Stomach (tissue), 9 donors: ENCODE measurements around the gene ADNP. TPM values are rescaled to one million over a fixed set of nuclear protein-coding genes. Genes with fewer than 3 reads are reported as not detected.

Experiments
- DNase-seq, 2 donors: peaks; one replicate each; pipeline versions ENCODE4 v3.0.0 to v3.0.0-alpha.2; 2013 to 2019
- H3K27ac ChIP-seq, 5 donors: fragments of 200-600 bp in 4 of 5; sonication (generic) in 4 of 5; one replicate each; pipeline ENCODE4 v1.5.1; 2013 to 2019; ENCODE audit warnings: mild to moderate bottlenecking in 1 of 5, moderate library complexity in 1 of 5
- H3K27me3 ChIP-seq, 3 donors: fragments of 200-600 bp; sonication (generic); one replicate each; pipeline ENCODE4 v1.5.1; 2017 to 2019; ENCODE audit warnings: mixed run types in 1 of 3
- H3K36me3 ChIP-seq, 4 donors: fragments of 200-600 bp; sonication (generic); 1 replicate in 3 of 4; 2 replicates in 1 of 4; pipeline ENCODE4 v1.5.1; 2016 to 2019
- H3K4me1 ChIP-seq, 4 donors: fragments of 200-600 bp; sonication (generic); one replicate each; pipeline ENCODE4 v1.5.1; 2016 to 2019
- H3K4me3 ChIP-seq, 4 donors: fragments of 200-600 bp; sonication (generic) in 3 of 4; one replicate each; pipeline ENCODE4 v1.5.1; 2016 to 2019; ENCODE audit warnings: mild to moderate bottlenecking in 1 of 4
- H3K9me3 ChIP-seq, 4 donors: fragments of 200-600 bp; sonication (generic); one replicate each; pipeline ENCODE4 v1.5.1; 2016 to 2019
- EP300 ChIP-seq: sonication (generic); formaldehyde crosslinking; IDR thresholded peaks from one replicate; pipeline ENCODE4 v1.6.1; 2017; ENCODE audit warnings: antibody characterized with exemption
- POLR2A ChIP-seq, 4 donors: fragments of 450-650 bp; IDR thresholded peaks; one replicate each; pipeline ENCODE4 v1.6.1; 2016; ENCODE audit warnings: antibody characterized with exemption in 4 of 4, control low read depth in 2 of 4, mild to moderate bottlenecking in 1 of 4, moderate library complexity in 1 of 4
- POLR2AphosphoS5 ChIP-seq, 3 donors: sonication (generic); formaldehyde crosslinking; IDR thresholded peaks; one replicate each; pipeline ENCODE4 v1.6.1; 2016; ENCODE audit warnings: antibody characterized with exemption in 3 of 3
- WGBS, 5 donors: extraction: QIAGEN DNeasy Blood & Tissue Kit in 3 of 5; methylation state at CpG; one replicate each; pipeline versions ENCODE4 v1.1.5 to v1.1.7; 2013 to 2018; 5-methylcytosine and 5-hydroxymethylcytosine counted together
- intact Hi-C: fragments of 100-400 bp; cut with DNase I; formaldehyde crosslinking; loops from one replicate; pipeline ENCODE4 v1.15.1; 2023; ENCODE audit warnings: low total_unique reads
- polyA plus RNA-seq, 3 donors: library from polyadenylated mRNA; stranded (reverse); fragments of 200-250 nt; gene quantifications; one replicate each; pipeline ENCODE4 v1.2.3, GENCODE V29; 2013
- total RNA-seq, 5 donors: library from RNA; depleted of rRNA; stranded (reverse); fragments of >200 nt; gene quantifications; one replicate each; pipeline versions ENCODE4 v1.1.0 to v1.2.3, GENCODE V29; 2014 to 2016
- TF ChIP-seq, protein P1 (sequence below), 7 experiments: fragments of 450-650 bp in 4 of 7; fragments of 200-600 bp in 3 of 7; sonication (generic) in 3 of 7; IDR thresholded peaks; one replicate each; pipeline ENCODE4 v1.5.1; 2016 to 2019; ENCODE audit warnings: antibody characterized with exemption in 7 of 7, control low read depth in 2 of 7, mild to moderate bottlenecking in 1 of 7
- donor health status: healthy with polysubstance abuse.
- donor health status: Bipolar disorder and iron deficiency.
- donor health status: healthy.

The ADNP gene
- total and polyA plus RNA-seq, 8 donors, result 19.9 to 67.4 (median 48.5) TPM

DNA sequence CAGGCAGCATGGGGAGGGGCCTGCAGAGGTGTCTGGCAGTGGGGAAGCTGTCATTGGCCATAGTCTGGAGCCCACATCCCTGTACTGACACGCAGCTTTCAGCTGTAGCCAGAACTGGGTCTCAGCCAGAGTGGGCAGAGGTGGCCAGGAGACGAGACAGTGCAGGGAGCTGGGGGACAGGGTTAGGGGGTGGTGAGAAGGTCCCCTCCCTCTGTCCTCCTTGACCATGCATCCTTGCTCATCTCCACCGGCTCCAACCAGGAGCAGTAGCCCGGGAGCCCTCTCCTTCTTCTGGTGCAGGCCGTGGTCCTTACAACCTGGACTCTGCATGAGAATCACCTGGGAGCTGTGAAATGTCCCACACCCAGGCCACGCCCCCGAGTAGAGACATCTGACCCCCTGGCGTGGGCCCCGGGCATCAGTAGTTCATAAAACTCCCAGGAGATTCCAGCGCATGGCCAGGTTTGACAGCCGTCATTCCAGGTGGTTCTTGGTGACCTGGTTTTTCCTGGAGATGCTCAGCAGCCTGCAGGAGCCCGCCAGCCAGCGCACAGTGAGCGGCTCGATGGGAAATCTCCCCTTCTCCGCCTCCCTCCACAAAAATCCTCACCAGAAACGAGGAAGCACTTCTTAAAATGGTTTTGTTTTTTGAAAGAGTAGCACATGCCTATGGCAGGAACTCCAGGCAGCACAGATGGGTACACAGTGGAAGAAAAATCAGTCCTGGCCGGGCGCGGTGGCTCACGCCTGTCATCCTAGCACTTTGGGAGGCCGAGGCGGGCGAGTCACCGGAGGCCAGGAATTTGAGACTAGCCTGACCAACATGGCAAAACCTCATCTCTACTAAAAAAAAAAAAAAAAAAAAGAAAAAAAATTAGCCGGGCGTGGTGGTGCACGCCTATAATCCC is 56.2 kb downstream of the ADNP start:
- no peak overlapping the region for H3K4me3 ChIP-seq
- no peaks in the 10 kb centered on the region for H3K27me3 ChIP-seq
- 86 to 93% (median 89%) methylated on average over 26 to 28 of the region's 28 CpGs for WGBS, 5 donors
- intact Hi-C loops, result no loop called here
- H3K9me3 ChIP-seq, result no peaks in the 10 kb centered on the region
- peaks cover 0 to 19% (median 11%) of the 10 kb centered on the region in 4 donors for H3K36me3 ChIP-seq
- no peak for TF ChIP-seq POLR2A (IDR thresholded peaks at IDR 0.05)
- no peak for TF ChIP-seq POLR2AphosphoS5 (IDR thresholded peaks at IDR 0.05)
- TF ChIP-seq EP300, result no peak
- TF ChIP-seq, protein P1, sequence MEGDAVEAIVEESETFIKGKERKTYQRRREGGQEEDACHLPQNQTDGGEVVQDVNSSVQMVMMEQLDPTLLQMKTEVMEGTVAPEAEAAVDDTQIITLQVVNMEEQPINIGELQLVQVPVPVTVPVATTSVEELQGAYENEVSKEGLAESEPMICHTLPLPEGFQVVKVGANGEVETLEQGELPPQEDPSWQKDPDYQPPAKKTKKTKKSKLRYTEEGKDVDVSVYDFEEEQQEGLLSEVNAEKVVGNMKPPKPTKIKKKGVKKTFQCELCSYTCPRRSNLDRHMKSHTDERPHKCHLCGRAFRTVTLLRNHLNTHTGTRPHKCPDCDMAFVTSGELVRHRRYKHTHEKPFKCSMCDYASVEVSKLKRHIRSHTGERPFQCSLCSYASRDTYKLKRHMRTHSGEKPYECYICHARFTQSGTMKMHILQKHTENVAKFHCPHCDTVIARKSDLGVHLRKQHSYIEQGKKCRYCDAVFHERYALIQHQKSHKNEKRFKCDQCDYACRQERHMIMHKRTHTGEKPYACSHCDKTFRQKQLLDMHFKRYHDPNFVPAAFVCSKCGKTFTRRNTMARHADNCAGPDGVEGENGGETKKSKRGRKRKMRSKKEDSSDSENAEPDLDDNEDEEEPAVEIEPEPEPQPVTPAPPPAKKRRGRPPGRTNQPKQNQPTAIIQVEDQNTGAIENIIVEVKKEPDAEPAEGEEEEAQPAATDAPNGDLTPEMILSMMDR (IDR thresholded peaks at IDR 0.05), result no peak
- no peak for DNase-seq
- no peaks in the 10 kb centered on the region for H3K4me1 ChIP-seq
- H3K27ac ChIP-seq, result no peak overlapping the region

DNA sequence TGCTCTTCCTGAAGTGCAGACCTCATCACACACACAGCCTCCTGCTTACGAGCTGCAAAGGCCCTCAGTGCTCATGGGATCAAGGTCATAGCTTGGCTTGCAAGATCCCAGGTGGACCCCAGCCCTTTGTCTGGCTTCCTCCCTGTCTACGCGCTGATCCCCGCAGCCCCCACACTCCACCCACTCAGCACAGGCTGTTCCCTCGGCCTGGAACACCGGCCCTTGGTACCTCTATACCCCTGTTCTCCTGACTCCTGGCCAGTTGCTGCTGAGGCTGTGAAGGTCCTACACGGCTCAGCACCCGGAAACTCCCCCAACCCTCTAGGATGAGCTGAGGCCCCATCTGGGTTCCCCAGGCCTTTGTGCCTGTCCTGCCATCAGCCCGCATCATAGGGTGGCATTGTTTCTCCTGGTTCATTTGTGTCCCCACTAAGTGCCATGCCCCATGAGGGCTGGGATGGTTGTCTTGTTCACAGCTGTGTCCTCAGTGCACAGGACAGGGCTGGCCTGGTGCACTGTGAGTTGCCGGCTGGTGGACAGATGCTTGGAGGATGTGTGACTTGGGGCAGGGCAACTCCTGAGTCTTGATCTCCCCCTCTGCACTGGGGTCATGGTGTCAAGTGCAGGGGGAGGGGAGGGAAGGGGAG is 57.0 kb downstream of the ADNP start:
- Histone ChIP-seq H3K9me3 (no peaks in the 10 kb centered on the region), H3K4me3 (no peak overlapping the region), H3K36me3 (peaks cover 0 to 19% (median 8%) of the 10 kb centered on the region in 4 donors), H3K27me3 (no peaks in the 10 kb centered on the region), H3K27ac (no peak overlapping the region), H3K4me1 (no peaks in the 10 kb centered on the region)
- no peak for DNase-seq
- whole genome bisulfite sequencing, 5 donors, result 92 to 96% (median 92%) methylated on average over 10 of the region's 10 CpGs
- intact Hi-C loops, result no loop called here
- no peak for TF ChIP-seq POLR2A (IDR thresholded peaks at IDR 0.05)
- no peak for TF ChIP-seq POLR2AphosphoS5 (IDR thresholded peaks at IDR 0.05)
- TF ChIP-seq, protein P1 (IDR thresholded peaks at IDR 0.05), result no peak
- TF ChIP-seq EP300, result no peak

DNA sequence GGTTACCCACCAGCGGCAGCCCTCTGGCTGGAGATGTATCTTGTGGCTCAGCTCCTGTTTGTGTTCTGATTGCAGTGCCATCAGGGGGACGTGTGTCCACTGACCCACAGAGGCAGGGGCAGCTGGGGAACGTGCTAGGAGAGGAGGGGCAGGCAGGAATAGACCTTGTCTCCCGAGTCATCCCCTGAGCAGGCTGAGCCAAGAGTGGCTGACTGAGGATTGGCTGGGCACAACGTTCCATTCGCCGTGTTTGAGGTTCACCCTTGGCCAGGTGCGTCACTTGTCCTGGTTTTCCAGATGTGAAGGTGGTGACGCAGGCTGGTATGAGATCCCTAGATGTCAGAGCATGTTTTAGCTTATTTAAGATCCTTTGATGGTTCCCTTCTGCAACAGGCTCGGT is 57.7 kb downstream of the ADNP start:
- intact Hi-C loops, result no loop called here

More for the DNA sequence above, 57.7 kb downstream of the ADNP start:
- peaks cover 0 to 19% (median 8%) of the 10 kb centered on the region in 4 donors for H3K36me3 ChIP-seq
- TF ChIP-seq, protein P1 (IDR thresholded peaks at IDR 0.05), result no peak
- no peak for TF ChIP-seq POLR2AphosphoS5 (IDR thresholded peaks at IDR 0.05)
- no peak for TF ChIP-seq EP300
- no peak for TF ChIP-seq POLR2A (IDR thresholded peaks at IDR 0.05)
- 83 to 94% (median 86%) methylated on average over 10 of the region's 10 CpGs for WGBS, 5 donors
- H3K27ac ChIP-seq, result no peak overlapping the region
- H3K9me3 ChIP-seq, result no peaks in the 10 kb centered on the region
- H3K4me1 ChIP-seq, result no peaks in the 10 kb centered on the region
- H3K4me3 ChIP-seq, result no peak overlapping the region
- no peaks in the 10 kb centered on the region for H3K27me3 ChIP-seq
- no peak for DNase-seq
